ACHN (cell line): ENCODE measurements around the gene ZNF649.

Source experiments
- DNase-seq: peaks from one replicate; pipeline ENCODE4 v3.0.0-alpha.2; 2015
- in situ Hi-C: cut with HindIII; loops from 2 replicates; pipeline ENCODE4 v1.10.0; 2017; ENCODE audit warnings: low sequenced_read_pairs, low pct_ligation_motif_present, low pct_unique_long_range_greater_than_20kb

The ZNF649 gene

GRCh38 chr19:51901860-51902259 lies 3.0 kb downstream of the ZNF649 start:
- in situ Hi-C loops = no loop called here
- DNase-seq = no peak

GRCh38 chr19:51891193-51891747 lies 13.5 kb downstream of the ZNF649 start:
- no peak for DNase-seq
- in situ Hi-C loops = no loop called here

GRCh38 chr19:51889934-51890333 lies 14.9 kb downstream of the ZNF649 start:
- DNase-seq = no peak
- in situ Hi-C loops = no loop called here

- no peak for DNase-seq
- in situ Hi-C loops = no loop called here
Measured at GRCh38 chr19:51887522-51888498, 17.0 kb downstream of the ZNF649 start, which contains the start of gene ZNF577. Gene ZNF577, minus strand, starts transcription at chr19:51887951. Its CDS starts 7,569 bp downstream, at chr19:51880382.

GRCh38 chr19:51884713-51885112 lies 20.1 kb downstream of the ZNF649 start:
- no peak for DNase-seq
- in situ Hi-C loops = no loop called here

GRCh38 chr19:51882518-51882917 lies 22.3 kb downstream of the ZNF649 start:
- in situ Hi-C loops = no loop called here
- DNase-seq = no peak

- in situ Hi-C loops = no loop called here
- no peak for DNase-seq
Measured at GRCh38 chr19:51873097-51873496, 31.7 kb downstream of the ZNF649 start.

- in situ Hi-C loops = no loop called here
- DNase-seq = no peak
Measured at GRCh38 chr19:51861870-51862622, 42.8 kb downstream of the ZNF649 start.
